HepG2 (cell line): Measurements from ENCODE around the gene PODN. TPM values are rescaled to one million over a fixed set of nuclear protein-coding genes. Genes with fewer than 3 reads are reported as not detected.

ENCODE experiments used
- ESRRA ChIP-seq: sonication (generic); formaldehyde crosslinking; IDR thresholded peaks from 2 replicates; pipeline ENCODE4 v1.5.1; 2020; ENCODE audit warnings: mild to moderate bottlenecking, low read depth, missing genetic modification reagents
- FOXA1 ChIP-seq, 2 experiments: fragments of 450-650 bp in 1 of 2; sonication (generic) in 1 of 2; formaldehyde crosslinking in 1 of 2; IDR thresholded peaks; 2 replicates each; pipeline versions ENCODE4 v1.4.0 to v1.6.1; 2016 to 2020; ENCODE audit warnings: missing genetic modification reagents in 1 of 2
- FOXK1 ChIP-seq: sonication (generic); formaldehyde crosslinking; IDR thresholded peaks from 2 replicates; pipeline ENCODE4 v1.4.0; 2020; ENCODE audit warnings: low read depth, missing genetic modification reagents, borderline replicate concordance
- HDAC2 ChIP-seq: sonication (generic); formaldehyde crosslinking; IDR thresholded peaks from 2 replicates; pipeline ENCODE4 v1.4.0; 2020; ENCODE audit warnings: missing genetic modification reagents
- HMG20A ChIP-seq: IDR thresholded peaks from 2 replicates; pipeline ENCODE4 v1.6.1; 2016; ENCODE audit warnings: borderline replicate concordance
- HNF4G ChIP-seq, 2 experiments: sonication (generic) in 1 of 2; formaldehyde crosslinking in 1 of 2; IDR thresholded peaks; 2 replicates each; pipeline versions ENCODE4 v1.4.0 to v1.6.1; 2011 to 2020; ENCODE audit warnings: borderline replicate concordance in 2 of 2, low read depth in 2 of 2, mild to moderate bottlenecking in 2 of 2, low read length in 1 of 2, missing genetic modification reagents in 1 of 2, moderate library complexity in 1 of 2
- MATR3 ChIP-seq: sonication (generic); formaldehyde crosslinking; IDR thresholded peaks from 2 replicates; pipeline ENCODE4 v1.4.0; 2020; ENCODE audit warnings: missing genetic modification reagents
- MEF2D ChIP-seq: sonication (generic); formaldehyde crosslinking; IDR thresholded peaks from 2 replicates; pipeline ENCODE4 v1.5.1; 2020; ENCODE audit warnings: mild to moderate bottlenecking, missing genetic modification reagents
- MIXL1 ChIP-seq: IDR thresholded peaks from 2 replicates; pipeline ENCODE4 v1.6.1; 2016
- MXD4 ChIP-seq: IDR thresholded peaks from 2 replicates; pipeline ENCODE4 v1.6.1; 2016; ENCODE audit warnings: mild to moderate bottlenecking, missing biosample characterization, missing genetic modification reagents
- NFKB2 ChIP-seq: sonication (generic); formaldehyde crosslinking; IDR thresholded peaks from 2 replicates; pipeline ENCODE4 v1.4.0; 2020; ENCODE audit warnings: missing genetic modification reagents, borderline replicate concordance
- NR2F6 ChIP-seq, 2 experiments: IDR thresholded peaks; 2 replicates each; pipeline ENCODE4 v1.6.1; 2016; ENCODE audit warnings: antibody characterized with exemption in 1 of 2, mild to moderate bottlenecking in 1 of 2
- PHF8 ChIP-seq: sonication (generic); formaldehyde crosslinking; IDR thresholded peaks from 2 replicates; pipeline ENCODE4 v1.5.0; 2020; ENCODE audit warnings: missing genetic modification reagents
- RARA ChIP-seq: IDR thresholded peaks from 2 replicates; pipeline ENCODE4 v1.6.1; 2016; ENCODE audit warnings: missing genetic modification reagents, missing compliant biosample characterization
- RXRB ChIP-seq: IDR thresholded peaks from 2 replicates; pipeline ENCODE4 v1.6.1; 2016; ENCODE audit warnings: borderline replicate concordance, missing genetic modification reagents, missing compliant biosample characterization
- SMAD1 ChIP-seq: sonication (generic); formaldehyde crosslinking; IDR thresholded peaks from 2 replicates; pipeline ENCODE4 v1.4.0; 2020; ENCODE audit warnings: missing genetic modification reagents, low read depth, mild to moderate bottlenecking, borderline replicate concordance
- SNAPC2 ChIP-seq: sonication (generic); formaldehyde crosslinking; IDR thresholded peaks from 2 replicates; pipeline ENCODE4 v1.8.1; 2022; ENCODE audit warnings: mild to moderate bottlenecking, missing genetic modification reagents
- STAG1 ChIP-seq: sonication (generic); formaldehyde crosslinking; IDR thresholded peaks from 2 replicates; pipeline ENCODE4 v1.4.0; 2020; ENCODE audit warnings: missing genetic modification reagents
- TBL1XR1 ChIP-seq: fragments of 150-350 bp; IDR thresholded peaks from 2 replicates; pipeline ENCODE4 v1.6.1; 2014; ENCODE audit warnings: borderline replicate concordance, low read length; ENCODE audit not compliant: partially characterized antibody
- TEAD3 ChIP-seq: optimal IDR thresholded peaks from 2 replicates; pipeline ENCODE3; 2016; ENCODE audit warnings: borderline replicate concordance
- TGIF2 ChIP-seq: IDR thresholded peaks from 2 replicates; pipeline ENCODE4 v1.6.1; 2016; ENCODE audit warnings: control low read depth, missing compliant biosample characterization
- TMF1 ChIP-seq: sonication (generic); formaldehyde crosslinking; IDR thresholded peaks from 2 replicates; pipeline ENCODE4 v1.8.1; 2022; ENCODE audit warnings: low read depth, missing genetic modification reagents
- ZBTB21 ChIP-seq: sonication (generic); formaldehyde crosslinking; IDR thresholded peaks from 2 replicates; pipeline ENCODE4 v1.4.0; 2020; ENCODE audit warnings: missing genetic modification reagents
- ZKSCAN8 ChIP-seq: IDR thresholded peaks from 2 replicates; pipeline ENCODE4 v1.6.1; 2016; ENCODE audit warnings: borderline replicate concordance, missing genetic modification reagents, missing compliant biosample characterization
- ZNF672 ChIP-seq: sonication (generic); formaldehyde crosslinking; IDR thresholded peaks from 2 replicates; pipeline ENCODE4 v1.8.1; 2022; ENCODE audit warnings: missing genetic modification reagents
- polyA plus RNA-seq, 8 experiments: library from polyadenylated mRNA; depleted of rRNA in 3 of 8; stranded (reverse) in 7 of 8; unstranded in 1 of 8; fragments of >200 nt; fragmentation: Illumina TruSeq in 4 of 8; extraction: Trizol in 4 of 8; gene quantifications; 2 replicates each; pipeline versions ENCODE4 v1.2.1 to v1.2.3, GENCODE V29; 2011 to 2016; ENCODE audit warnings: low read depth in 4 of 8, missing spikeins in 1 of 8, mixed read lengths in 1 of 8; ENCODE audit not compliant: insufficient read depth in 1 of 8
- total RNA-seq, 5 experiments: library from RNA; depleted of rRNA; stranded (reverse); fragments of >200 nt; fragmentation: Illumina TruSeq; extraction: Trizol; gene quantifications; 2 replicates each; pipeline ENCODE4 v1.2.3, GENCODE V29; 2016; ENCODE audit warnings: low read depth in 1 of 5
- TF ChIP-seq, protein P1 (sequence below): IDR thresholded peaks from 2 replicates; pipeline ENCODE4 v1.6.1; 2016; ENCODE audit warnings: low read depth, control low read depth
- TF ChIP-seq, protein P2 (sequence below): IDR thresholded peaks from 2 replicates; pipeline ENCODE4 v1.6.1; 2018; ENCODE audit warnings: missing genetic modification reagents
- TF ChIP-seq, protein P3 (sequence below): IDR thresholded peaks from 2 replicates; pipeline ENCODE4 v1.6.1; 2016; ENCODE audit warnings: low read depth

PODN gene
- total and polyA plus RNA-seq, 2 of the 13 experiments (the other 11 are each of a cell fraction or from before 2014, with no cell fraction given), result 0.13 TPM; not detected in 1

DNA sequence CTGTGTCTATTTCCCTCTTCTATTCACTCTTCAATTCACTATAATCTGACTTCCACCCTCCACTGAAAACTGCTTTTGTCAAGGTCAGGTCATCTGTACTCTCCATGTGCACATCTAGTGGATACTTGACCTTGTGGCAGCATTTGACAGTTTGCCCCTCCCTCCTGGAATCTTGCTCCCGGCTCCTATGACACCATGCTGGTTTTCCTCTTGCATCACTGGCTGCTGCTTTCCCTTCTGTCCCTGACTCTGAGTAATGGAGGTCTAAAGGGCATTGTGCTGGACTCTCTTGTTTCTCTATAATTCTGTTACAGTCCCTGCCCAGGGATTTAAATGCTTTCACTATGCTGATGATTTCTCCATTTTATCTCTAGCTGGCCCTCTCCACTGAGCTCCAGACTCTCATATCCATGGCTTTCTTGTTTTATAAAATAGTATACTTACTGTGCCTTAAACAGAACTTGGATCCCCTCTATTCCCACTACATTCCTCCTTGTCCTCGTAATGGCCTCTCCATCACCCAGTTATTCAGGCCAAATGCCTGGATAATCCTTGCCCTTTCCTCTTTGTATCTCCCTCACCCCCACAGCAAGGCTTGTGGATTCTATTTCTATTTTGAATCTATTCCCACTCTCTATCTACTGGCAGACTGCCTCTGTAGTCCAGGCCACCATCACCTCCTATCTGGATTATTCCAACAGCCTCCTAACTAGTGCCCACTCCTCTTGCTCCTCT, 36.8 kb upstream of the PODN start (continued):
- TF ChIP-seq, protein P1, sequence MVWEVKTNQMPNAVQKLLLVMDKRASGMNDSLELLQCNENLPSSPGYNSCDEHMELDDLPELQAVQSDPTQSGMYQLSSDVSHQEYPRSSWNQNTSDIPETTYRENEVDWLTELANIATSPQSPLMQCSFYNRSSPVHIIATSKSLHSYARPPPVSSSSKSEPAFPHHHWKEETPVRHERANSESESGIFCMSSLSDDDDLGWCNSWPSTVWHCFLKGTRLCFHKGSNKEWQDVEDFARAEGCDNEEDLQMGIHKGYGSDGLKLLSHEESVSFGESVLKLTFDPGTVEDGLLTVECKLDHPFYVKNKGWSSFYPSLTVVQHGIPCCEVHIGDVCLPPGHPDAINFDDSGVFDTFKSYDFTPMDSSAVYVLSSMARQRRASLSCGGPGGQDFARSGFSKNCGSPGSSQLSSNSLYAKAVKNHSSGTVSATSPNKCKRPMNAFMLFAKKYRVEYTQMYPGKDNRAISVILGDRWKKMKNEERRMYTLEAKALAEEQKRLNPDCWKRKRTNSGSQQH (CRISPR knock-in tag), result 0 out of 2 replicates have a peak, but pooled peaks have one; percentile 51
- peak; percentile 87 for TF ChIP-seq TEAD3
- no peak for TF ChIP-seq MEF2D (CRISPR knock-in tag)
- no peak for TF ChIP-seq MATR3 (CRISPR knock-in tag)
- peak; percentile 75 for TF ChIP-seq MXD4 (CRISPR knock-in tag)
- TF ChIP-seq, protein P2, sequence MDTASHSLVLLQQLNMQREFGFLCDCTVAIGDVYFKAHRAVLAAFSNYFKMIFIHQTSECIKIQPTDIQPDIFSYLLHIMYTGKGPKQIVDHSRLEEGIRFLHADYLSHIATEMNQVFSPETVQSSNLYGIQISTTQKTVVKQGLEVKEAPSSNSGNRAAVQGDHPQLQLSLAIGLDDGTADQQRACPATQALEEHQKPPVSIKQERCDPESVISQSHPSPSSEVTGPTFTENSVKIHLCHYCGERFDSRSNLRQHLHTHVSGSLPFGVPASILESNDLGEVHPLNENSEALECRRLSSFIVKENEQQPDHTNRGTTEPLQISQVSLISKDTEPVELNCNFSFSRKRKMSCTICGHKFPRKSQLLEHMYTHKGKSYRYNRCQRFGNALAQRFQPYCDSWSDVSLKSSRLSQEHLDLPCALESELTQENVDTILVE (CRISPR knock-in tag), result peak; percentile 33; the same call in 1 of the 2 replicates
- no peak for TF ChIP-seq ZNF672 (CRISPR knock-in tag)
- no peak for TF ChIP-seq FOXA1 (IDR thresholded peaks at IDR 0.05)
- 0 out of 2 replicates have a peak, but pooled peaks have one; percentile 11 for TF ChIP-seq FOXA1 (CRISPR knock-in tag; IDR thresholded peaks at IDR 0.05)
- TF ChIP-seq PHF8 (CRISPR knock-in tag), result no peak
- 0 out of 2 replicates have a peak, but pooled peaks have one; percentile 32 for TF ChIP-seq FOXK1 (CRISPR knock-in tag)
- peak; percentile 79 for TF ChIP-seq HDAC2
- TF ChIP-seq RARA, result peak; percentile 98
- peak; percentile 93 for TF ChIP-seq ESRRA
- no peak for TF ChIP-seq NFKB2 (CRISPR knock-in tag)
- TF ChIP-seq TGIF2 (CRISPR knock-in tag), result peak; percentile 98
- TF ChIP-seq SNAPC2 (CRISPR knock-in tag), result no peak
- peak; percentile 92 for TF ChIP-seq ZBTB21 (CRISPR knock-in tag)
- peak; percentile 92 for TF ChIP-seq RXRB (CRISPR knock-in tag)
- peak; percentile 89 for TF ChIP-seq NR2F6 (IDR thresholded peaks at IDR 0.05)
- peak; percentile 91 for TF ChIP-seq NR2F6 (CRISPR knock-in tag; IDR thresholded peaks at IDR 0.05)
- no peak; the same call in 1 of the 2 replicates for TF ChIP-seq ZKSCAN8 (CRISPR knock-in tag)
- TF ChIP-seq TBL1XR1, result peak; percentile 69
- TF ChIP-seq, protein P3, sequence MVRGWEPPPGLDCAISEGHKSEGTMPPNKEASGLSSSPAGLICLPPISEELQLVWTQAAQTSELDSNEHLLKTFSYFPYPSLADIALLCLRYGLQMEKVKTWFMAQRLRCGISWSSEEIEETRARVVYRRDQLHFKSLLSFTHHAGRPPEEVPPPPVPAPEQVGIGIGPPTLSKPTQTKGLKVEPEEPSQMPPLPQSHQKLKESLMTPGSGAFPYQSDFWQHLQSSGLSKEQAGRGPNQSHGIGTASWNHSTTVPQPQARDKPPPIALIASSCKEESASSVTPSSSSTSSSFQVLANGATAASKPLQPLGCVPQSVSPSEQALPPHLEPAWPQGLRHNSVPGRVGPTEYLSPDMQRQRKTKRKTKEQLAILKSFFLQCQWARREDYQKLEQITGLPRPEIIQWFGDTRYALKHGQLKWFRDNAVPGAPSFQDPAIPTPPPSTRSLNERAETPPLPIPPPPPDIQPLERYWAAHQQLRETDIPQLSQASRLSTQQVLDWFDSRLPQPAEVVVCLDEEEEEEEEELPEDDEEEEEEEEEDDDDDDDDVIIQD (CRISPR knock-in tag), result peak; percentile 83; the same call in 1 of the 2 replicates
- no peak for TF ChIP-seq TMF1 (CRISPR knock-in tag)
- TF ChIP-seq SMAD1 (CRISPR knock-in tag), result no peak
- TF ChIP-seq HNF4G (IDR thresholded peaks at IDR 0.05; ENCODE audit: borderline replicate concordance, low read depth, low read length), result peak; percentile 84
- 0 out of 2 replicates have a peak, but pooled peaks have one; percentile 48 for TF ChIP-seq HNF4G (CRISPR knock-in tag; IDR thresholded peaks at IDR 0.05; ENCODE audit: borderline replicate concordance, low read depth)
- peak; percentile 58 for TF ChIP-seq MIXL1 (CRISPR knock-in tag)
- TF ChIP-seq STAG1 (CRISPR knock-in tag), result peak; percentile 14; the same call in 1 of the 2 replicates
- peak; percentile 77 for TF ChIP-seq HMG20A (CRISPR knock-in tag)
